Chondrocyte (in vitro differentiated cells): Measurements from ENCODE around the gene LHFPL6. TPM values are rescaled to one million over a fixed set of nuclear protein-coding genes. Genes with fewer than 3 reads are reported as not detected.

Source experiments
- DNase-seq: peaks from one replicate; pipeline ENCODE4 v3.0.0; 2021; ENCODE audit warnings: mixed read lengths, low spot score
- H3K27ac Mint-ChIP-seq: one replicate; pipeline ENCODE4 v1.8.0; 2021; ENCODE audit warnings: mild to moderate bottlenecking, moderate library complexity, mixed read lengths; ENCODE audit not compliant: unreplicated experiment
- H3K27me3 Mint-ChIP-seq: 2 replicates; pipeline ENCODE4 v1.8.0; 2021; ENCODE audit warnings: low read depth, mixed read lengths
- H3K36me3 Mint-ChIP-seq: 2 replicates; pipeline ENCODE4 v1.8.0; 2021; ENCODE audit warnings: low read depth, mixed read lengths
- H3K4me1 Mint-ChIP-seq: 2 replicates; pipeline ENCODE4 v1.8.0; 2021; ENCODE audit warnings: low read depth, mild to moderate bottlenecking, mixed read lengths
- H3K4me3 Mint-ChIP-seq: one replicate; pipeline ENCODE4 v1.8.0; 2021; ENCODE audit warnings: mild to moderate bottlenecking, moderate library complexity, mixed read lengths; ENCODE audit not compliant: unreplicated experiment
- H3K9me3 Mint-ChIP-seq: 2 replicates; pipeline ENCODE4 v1.8.0; 2021; ENCODE audit warnings: low read depth, mixed read lengths
- total RNA-seq: library from RNA; stranded (reverse); gene quantifications from 3 replicates; pipeline ENCODE4 v1.2.1, GENCODE V29; 2021
- TF ChIP-seq, protein P1 (sequence below): fragments of 200-600 bp; sonication (generic); IDR thresholded peaks from 2 replicates; pipeline ENCODE4 v1.5.0; 2021; ENCODE audit warnings: antibody characterized with exemption, mild to moderate bottlenecking, moderate library complexity

The LHFPL6 gene
- total RNA-seq, 1 donor from 2014 or later, result 101 TPM

GRCh38 chr13:39364947-39365468 is 238.0 kb downstream of the LHFPL6 start:
- H3K4me3 Mint-ChIP-seq, result no peak overlapping the region
- DNase-seq, result no peak
- no peaks in the 10 kb centered on the region for H3K9me3 Mint-ChIP-seq
- H3K27ac Mint-ChIP-seq, result peak overlapping the region; percentile 69
- peaks cover 26% of the 10 kb centered on the region for H3K4me1 Mint-ChIP-seq
- TF ChIP-seq, protein P1, sequence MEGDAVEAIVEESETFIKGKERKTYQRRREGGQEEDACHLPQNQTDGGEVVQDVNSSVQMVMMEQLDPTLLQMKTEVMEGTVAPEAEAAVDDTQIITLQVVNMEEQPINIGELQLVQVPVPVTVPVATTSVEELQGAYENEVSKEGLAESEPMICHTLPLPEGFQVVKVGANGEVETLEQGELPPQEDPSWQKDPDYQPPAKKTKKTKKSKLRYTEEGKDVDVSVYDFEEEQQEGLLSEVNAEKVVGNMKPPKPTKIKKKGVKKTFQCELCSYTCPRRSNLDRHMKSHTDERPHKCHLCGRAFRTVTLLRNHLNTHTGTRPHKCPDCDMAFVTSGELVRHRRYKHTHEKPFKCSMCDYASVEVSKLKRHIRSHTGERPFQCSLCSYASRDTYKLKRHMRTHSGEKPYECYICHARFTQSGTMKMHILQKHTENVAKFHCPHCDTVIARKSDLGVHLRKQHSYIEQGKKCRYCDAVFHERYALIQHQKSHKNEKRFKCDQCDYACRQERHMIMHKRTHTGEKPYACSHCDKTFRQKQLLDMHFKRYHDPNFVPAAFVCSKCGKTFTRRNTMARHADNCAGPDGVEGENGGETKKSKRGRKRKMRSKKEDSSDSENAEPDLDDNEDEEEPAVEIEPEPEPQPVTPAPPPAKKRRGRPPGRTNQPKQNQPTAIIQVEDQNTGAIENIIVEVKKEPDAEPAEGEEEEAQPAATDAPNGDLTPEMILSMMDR, result peak; percentile 23
- H3K36me3 Mint-ChIP-seq, result no peaks in the 10 kb centered on the region
- H3K27me3 Mint-ChIP-seq, result no peaks in the 10 kb centered on the region

GRCh38 chr13:39363382-39363772 is 239.6 kb downstream of the LHFPL6 start:
- H3K9me3 Mint-ChIP-seq, result peaks cover 2% of the 10 kb centered on the region
- DNase-seq, result no peak

GRCh38 chr13:39362652-39363381 is 240.2 kb downstream of the LHFPL6 start:
- Mint-ChIP-seq H3K4me3 (no peak overlapping the region), H3K36me3 (no peaks in the 10 kb centered on the region), H3K27me3 (no peaks in the 10 kb centered on the region), H3K27ac (no peak overlapping the region), H3K4me1 (peaks cover 26% of the 10 kb centered on the region), H3K9me3 (peaks cover 8% of the 10 kb centered on the region)
- TF ChIP-seq, protein P1, result no peak
- DNase-seq, result no peak

More at GRCh38 chr13:39363382-39363772, 239.6 kb downstream of the LHFPL6 start:
- Mint-ChIP-seq H3K36me3 (no peaks in the 10 kb centered on the region), H3K27ac (no peak overlapping the region), H3K27me3 (no peaks in the 10 kb centered on the region), H3K4me1 (peaks cover 26% of the 10 kb centered on the region), H3K4me3 (no peak overlapping the region)
- TF ChIP-seq, protein P1, result no peak

GRCh38 chr13:39353988-39354387 is 249.0 kb downstream of the LHFPL6 start:
- H3K4me3 Mint-ChIP-seq, result no peak overlapping the region
- TF ChIP-seq, protein P1, result no peak
- peaks cover 30% of the 10 kb centered on the region for H3K4me1 Mint-ChIP-seq
- H3K36me3 Mint-ChIP-seq, result peaks cover 1% of the 10 kb centered on the region
- H3K27ac Mint-ChIP-seq, result peak overlapping the region; percentile 75
- DNase-seq, result no peak
- H3K9me3 Mint-ChIP-seq, result peaks cover 28% of the 10 kb centered on the region
- H3K27me3 Mint-ChIP-seq, result no peaks in the 10 kb centered on the region

GRCh38 chr13:39350461-39350881 is 252.5 kb downstream of the LHFPL6 start:
- no peak overlapping the region for H3K4me3 Mint-ChIP-seq
- peaks cover 8% of the 10 kb centered on the region for H3K9me3 Mint-ChIP-seq
- no peak for DNase-seq
- peak overlapping the region; percentile 77 for H3K27ac Mint-ChIP-seq
- peaks cover 2% of the 10 kb centered on the region for H3K36me3 Mint-ChIP-seq
- TF ChIP-seq, protein P1, result no peak
- H3K4me1 Mint-ChIP-seq, result peaks cover 38% of the 10 kb centered on the region
- no peaks in the 10 kb centered on the region for H3K27me3 Mint-ChIP-seq
